Measurements from ENCODE around the gene PRR7.

- TF ChIP-seq, protein P1, sequence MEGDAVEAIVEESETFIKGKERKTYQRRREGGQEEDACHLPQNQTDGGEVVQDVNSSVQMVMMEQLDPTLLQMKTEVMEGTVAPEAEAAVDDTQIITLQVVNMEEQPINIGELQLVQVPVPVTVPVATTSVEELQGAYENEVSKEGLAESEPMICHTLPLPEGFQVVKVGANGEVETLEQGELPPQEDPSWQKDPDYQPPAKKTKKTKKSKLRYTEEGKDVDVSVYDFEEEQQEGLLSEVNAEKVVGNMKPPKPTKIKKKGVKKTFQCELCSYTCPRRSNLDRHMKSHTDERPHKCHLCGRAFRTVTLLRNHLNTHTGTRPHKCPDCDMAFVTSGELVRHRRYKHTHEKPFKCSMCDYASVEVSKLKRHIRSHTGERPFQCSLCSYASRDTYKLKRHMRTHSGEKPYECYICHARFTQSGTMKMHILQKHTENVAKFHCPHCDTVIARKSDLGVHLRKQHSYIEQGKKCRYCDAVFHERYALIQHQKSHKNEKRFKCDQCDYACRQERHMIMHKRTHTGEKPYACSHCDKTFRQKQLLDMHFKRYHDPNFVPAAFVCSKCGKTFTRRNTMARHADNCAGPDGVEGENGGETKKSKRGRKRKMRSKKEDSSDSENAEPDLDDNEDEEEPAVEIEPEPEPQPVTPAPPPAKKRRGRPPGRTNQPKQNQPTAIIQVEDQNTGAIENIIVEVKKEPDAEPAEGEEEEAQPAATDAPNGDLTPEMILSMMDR (IDR thresholded peaks at IDR 0.05): no peak
- no peak for TF ChIP-seq POLR2A (IDR thresholded peaks at IDR 0.05)
Measured at GRCh38 chr5:177409043-177409801, 37.4 kb upstream of the PRR7 start, which contains the start of gene F12.

All from esophagus squamous epithelium (tissue), 4 donors.